Ishikawa (cell line): ENCODE results near the gene PARP2.

ENCODE experiments used
- CEBPB ChIP-seq: IDR thresholded peaks from 2 replicates; pipeline ENCODE4 v1.6.1; 2012
- CREB1 ChIP-seq: IDR thresholded peaks from 2 replicates; pipeline ENCODE4 v1.6.1; 2012; ENCODE audit warnings: low read depth
- EGR1 ChIP-seq: IDR thresholded peaks from 2 replicates; pipeline ENCODE4 v1.6.1; 2012
- EP300 ChIP-seq: IDR thresholded peaks from 2 replicates; pipeline ENCODE4 v1.6.1; 2012; ENCODE audit warnings: borderline replicate concordance
- FOXM1 ChIP-seq: IDR thresholded peaks from 2 replicates; pipeline ENCODE4 v1.6.1; 2012; ENCODE audit warnings: low read depth, borderline replicate concordance
- MAX ChIP-seq: IDR thresholded peaks from 2 replicates; pipeline ENCODE4 v1.6.1; 2012
- NFIC ChIP-seq: IDR thresholded peaks from 2 replicates; pipeline ENCODE4 v1.6.1; 2012
- RAD21 ChIP-seq: IDR thresholded peaks from 2 replicates; pipeline ENCODE4 v1.6.1; 2012; ENCODE audit warnings: low read depth
- TAF1 ChIP-seq: IDR thresholded peaks from 2 replicates; pipeline ENCODE4 v1.6.1; 2012; ENCODE audit warnings: low read depth, mild to moderate bottlenecking
- TCF12 ChIP-seq: IDR thresholded peaks from 2 replicates; pipeline ENCODE4 v1.6.1; 2012; ENCODE audit warnings: low read depth
- TEAD4 ChIP-seq: IDR thresholded peaks from 2 replicates; pipeline ENCODE4 v1.6.1; 2012
- YY1 ChIP-seq: IDR thresholded peaks from 2 replicates; pipeline ENCODE4 v1.6.1; 2012; ENCODE audit warnings: low read depth
- ZBTB7A ChIP-seq: IDR thresholded peaks from 2 replicates; pipeline ENCODE4 v1.6.1; 2012; ENCODE audit warnings: low read depth
- TF ChIP-seq, protein P1 (sequence below): IDR thresholded peaks from 2 replicates; pipeline ENCODE4 v1.6.1; 2012; ENCODE audit warnings: low read depth, mild to moderate bottlenecking
- TF ChIP-seq, protein P2 (sequence below): IDR thresholded peaks from 2 replicates; pipeline ENCODE4 v1.6.1; 2012

Gene PARP2

DNA sequence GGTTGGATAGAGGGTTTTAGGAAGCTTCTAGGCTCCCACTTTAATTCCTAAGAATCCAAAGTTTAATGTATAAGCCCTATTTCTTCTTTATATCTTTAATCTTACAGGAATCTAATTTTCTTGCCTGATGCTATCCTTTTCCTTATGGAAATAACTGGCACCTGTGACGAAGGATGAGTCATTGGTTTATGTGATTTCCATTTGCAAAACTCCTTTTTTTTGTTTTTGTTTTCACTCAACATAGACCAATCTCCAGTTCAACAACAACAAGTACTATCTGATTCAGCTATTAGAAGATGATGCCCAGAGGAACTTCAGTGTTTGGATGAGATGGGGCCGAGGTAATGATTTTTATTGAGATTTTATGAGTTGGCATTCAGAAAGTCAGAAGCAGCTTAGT, 6.8 kb downstream of the PARP2 start:
- TF ChIP-seq ZBTB7A = no peak

- TF ChIP-seq RAD21 (no peak), MAX (no peak), FOXM1 (no peak), TCF12 (no peak), EGR1 (no peak), CREB1 (no peak), YY1 (no peak), ZBTB7A (no peak), EP300 (no peak)
- TF ChIP-seq, protein P1, sequence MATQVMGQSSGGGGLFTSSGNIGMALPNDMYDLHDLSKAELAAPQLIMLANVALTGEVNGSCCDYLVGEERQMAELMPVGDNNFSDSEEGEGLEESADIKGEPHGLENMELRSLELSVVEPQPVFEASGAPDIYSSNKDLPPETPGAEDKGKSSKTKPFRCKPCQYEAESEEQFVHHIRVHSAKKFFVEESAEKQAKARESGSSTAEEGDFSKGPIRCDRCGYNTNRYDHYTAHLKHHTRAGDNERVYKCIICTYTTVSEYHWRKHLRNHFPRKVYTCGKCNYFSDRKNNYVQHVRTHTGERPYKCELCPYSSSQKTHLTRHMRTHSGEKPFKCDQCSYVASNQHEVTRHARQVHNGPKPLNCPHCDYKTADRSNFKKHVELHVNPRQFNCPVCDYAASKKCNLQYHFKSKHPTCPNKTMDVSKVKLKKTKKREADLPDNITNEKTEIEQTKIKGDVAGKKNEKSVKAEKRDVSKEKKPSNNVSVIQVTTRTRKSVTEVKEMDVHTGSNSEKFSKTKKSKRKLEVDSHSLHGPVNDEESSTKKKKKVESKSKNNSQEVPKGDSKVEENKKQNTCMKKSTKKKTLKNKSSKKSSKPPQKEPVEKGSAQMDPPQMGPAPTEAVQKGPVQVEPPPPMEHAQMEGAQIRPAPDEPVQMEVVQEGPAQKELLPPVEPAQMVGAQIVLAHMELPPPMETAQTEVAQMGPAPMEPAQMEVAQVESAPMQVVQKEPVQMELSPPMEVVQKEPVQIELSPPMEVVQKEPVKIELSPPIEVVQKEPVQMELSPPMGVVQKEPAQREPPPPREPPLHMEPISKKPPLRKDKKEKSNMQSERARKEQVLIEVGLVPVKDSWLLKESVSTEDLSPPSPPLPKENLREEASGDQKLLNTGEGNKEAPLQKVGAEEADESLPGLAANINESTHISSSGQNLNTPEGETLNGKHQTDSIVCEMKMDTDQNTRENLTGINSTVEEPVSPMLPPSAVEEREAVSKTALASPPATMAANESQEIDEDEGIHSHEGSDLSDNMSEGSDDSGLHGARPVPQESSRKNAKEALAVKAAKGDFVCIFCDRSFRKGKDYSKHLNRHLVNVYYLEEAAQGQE = no peak
Observed at GRCh38 chr14:20350860-20351259, 7.4 kb downstream of the PARP2 start.

DNA sequence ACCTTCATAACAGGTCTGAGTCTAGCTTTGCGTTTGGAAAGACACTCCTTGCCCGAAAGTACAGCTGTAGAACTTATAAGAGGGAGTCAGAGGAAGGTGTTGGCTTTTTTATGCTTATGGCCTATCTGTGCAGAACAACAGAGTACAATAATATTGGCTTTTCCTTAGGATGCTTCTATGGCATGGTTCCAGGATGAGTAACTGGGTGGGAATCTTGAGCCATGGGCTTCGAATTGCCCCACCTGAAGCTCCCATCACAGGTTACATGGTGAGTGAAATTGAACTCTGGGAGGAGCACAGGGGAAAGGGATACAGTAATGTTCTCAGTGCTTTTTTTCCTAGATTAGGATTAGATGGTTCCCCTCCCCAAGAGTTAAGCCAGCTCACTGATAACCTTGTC, 13.0 kb downstream of the PARP2 start:
- no peak for TF ChIP-seq ZBTB7A
- no peak for TF ChIP-seq CREB1
- TF ChIP-seq NFIC = no peak
- no peak for TF ChIP-seq TCF12
- TF ChIP-seq TEAD4 = no peak
- TF ChIP-seq RAD21 = no peak
- TF ChIP-seq, protein P2, sequence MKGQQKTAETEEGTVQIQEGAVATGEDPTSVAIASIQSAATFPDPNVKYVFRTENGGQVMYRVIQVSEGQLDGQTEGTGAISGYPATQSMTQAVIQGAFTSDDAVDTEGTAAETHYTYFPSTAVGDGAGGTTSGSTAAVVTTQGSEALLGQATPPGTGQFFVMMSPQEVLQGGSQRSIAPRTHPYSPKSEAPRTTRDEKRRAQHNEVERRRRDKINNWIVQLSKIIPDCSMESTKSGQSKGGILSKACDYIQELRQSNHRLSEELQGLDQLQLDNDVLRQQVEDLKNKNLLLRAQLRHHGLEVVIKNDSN = no peak

- TF ChIP-seq CREB1 = no peak
- TF ChIP-seq YY1 = no peak
- TF ChIP-seq TEAD4 = no peak
- no peak for TF ChIP-seq NFIC
- TF ChIP-seq TCF12 = no peak
- no peak for TF ChIP-seq CEBPB
- TF ChIP-seq, protein P2 = no peak
- no peak for TF ChIP-seq EGR1
- TF ChIP-seq ZBTB7A = no peak
- TF ChIP-seq, protein P1 = no peak
- no peak for TF ChIP-seq TAF1
Observed at GRCh38 chr14:20365928-20366327, 22.5 kb downstream of the PARP2 start.

- TF ChIP-seq MAX (no peak), CEBPB (no peak), RAD21 (no peak), TEAD4 (no peak), TAF1 (no peak), EP300 (no peak), CREB1 (no peak), TCF12 (no peak), ZBTB7A (no peak), FOXM1 (no peak), YY1 (no peak), NFIC (no peak), EGR1 (no peak)
- TF ChIP-seq, protein P2 = no peak
- TF ChIP-seq, protein P1 = no peak
Observed at GRCh38 chr14:20372796-20373195, 29.4 kb downstream of the PARP2 start.
